HEK293 (cell line): ENCODE measurements around the gene SLIT1.

Experiments used
- ZNF274 ChIP-seq, 2 experiments: fragments of 200-500 bp in 1 of 2; fragments of 450-650 bp in 1 of 2; sonication (Bioruptor generic) in 1 of 2; formaldehyde crosslinking in 1 of 2; IDR thresholded peaks; 2 replicates each; pipeline versions ENCODE4 v1.5.1 to v1.6.1; 2014 to 2016; ENCODE audit warnings: borderline replicate concordance in 1 of 2, inconsistent platforms in 1 of 2, low read length in 1 of 2, missing biosample characterization in 1 of 2, missing genetic modification characterization in 1 of 2
- ZNF335 ChIP-seq: fragments of 450-650 bp; formaldehyde crosslinking; conservative IDR thresholded peaks from 2 replicates; pipeline ENCODE4 v1.5.1; 2016; ENCODE audit warnings: missing biosample characterization, missing genetic modification characterization
- ZNF664 ChIP-seq: fragments of 450-650 bp; formaldehyde crosslinking; IDR thresholded peaks from 2 replicates; pipeline ENCODE4 v1.5.1; 2016; ENCODE audit warnings: missing biosample characterization, missing genetic modification characterization
- TF ChIP-seq, protein P1 (sequence below): fragments of 450-650 bp; formaldehyde crosslinking; IDR thresholded peaks from 2 replicates; pipeline ENCODE4 v1.5.1; 2016; ENCODE audit warnings: missing biosample characterization, missing genetic modification characterization

DNA sequence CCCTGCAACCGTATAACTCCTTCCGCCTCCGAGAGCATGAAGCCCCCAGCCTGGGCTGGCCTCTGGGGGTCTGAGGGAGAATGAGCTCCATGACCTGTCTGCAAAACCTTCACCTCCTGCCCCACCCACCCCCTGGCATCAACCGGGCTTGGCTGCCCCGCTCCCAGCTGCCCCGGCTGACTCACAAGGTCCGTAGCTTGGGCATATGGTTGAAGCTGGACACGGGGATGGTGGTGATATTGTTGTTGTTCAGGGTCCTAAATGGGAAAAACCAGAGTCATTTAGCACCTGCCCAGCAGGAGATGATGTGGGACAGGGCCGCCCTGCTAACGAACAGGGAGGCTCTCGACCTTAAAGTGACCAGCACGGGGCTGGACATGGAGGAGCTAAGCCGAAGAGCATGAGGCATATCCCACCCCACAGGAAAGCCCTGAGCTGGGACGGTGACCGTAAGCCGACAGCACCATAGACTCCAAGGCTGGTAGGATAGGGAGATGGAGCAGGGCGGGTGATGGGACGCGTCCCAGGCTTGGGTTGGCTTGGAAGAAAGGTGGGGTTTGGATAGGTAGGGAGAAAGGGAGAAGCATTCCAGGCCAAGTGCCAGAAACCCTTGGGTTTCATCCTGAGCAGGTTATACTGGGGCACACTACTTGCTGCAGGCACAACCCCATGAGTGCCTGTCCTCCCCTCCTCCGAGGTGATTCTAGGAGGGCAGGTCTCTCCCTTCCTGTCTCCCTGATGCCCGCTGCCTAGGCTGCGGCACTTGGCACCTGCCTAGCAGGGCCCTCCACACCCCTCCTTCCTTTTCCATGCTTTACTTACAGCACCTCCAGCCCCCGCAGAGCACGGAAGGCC lies 121.5 kb downstream of the SLIT1 start:
- TF ChIP-seq, protein P1, sequence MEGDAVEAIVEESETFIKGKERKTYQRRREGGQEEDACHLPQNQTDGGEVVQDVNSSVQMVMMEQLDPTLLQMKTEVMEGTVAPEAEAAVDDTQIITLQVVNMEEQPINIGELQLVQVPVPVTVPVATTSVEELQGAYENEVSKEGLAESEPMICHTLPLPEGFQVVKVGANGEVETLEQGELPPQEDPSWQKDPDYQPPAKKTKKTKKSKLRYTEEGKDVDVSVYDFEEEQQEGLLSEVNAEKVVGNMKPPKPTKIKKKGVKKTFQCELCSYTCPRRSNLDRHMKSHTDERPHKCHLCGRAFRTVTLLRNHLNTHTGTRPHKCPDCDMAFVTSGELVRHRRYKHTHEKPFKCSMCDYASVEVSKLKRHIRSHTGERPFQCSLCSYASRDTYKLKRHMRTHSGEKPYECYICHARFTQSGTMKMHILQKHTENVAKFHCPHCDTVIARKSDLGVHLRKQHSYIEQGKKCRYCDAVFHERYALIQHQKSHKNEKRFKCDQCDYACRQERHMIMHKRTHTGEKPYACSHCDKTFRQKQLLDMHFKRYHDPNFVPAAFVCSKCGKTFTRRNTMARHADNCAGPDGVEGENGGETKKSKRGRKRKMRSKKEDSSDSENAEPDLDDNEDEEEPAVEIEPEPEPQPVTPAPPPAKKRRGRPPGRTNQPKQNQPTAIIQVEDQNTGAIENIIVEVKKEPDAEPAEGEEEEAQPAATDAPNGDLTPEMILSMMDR (tag by site-specific recombination): no peak
- TF ChIP-seq ZNF664 (tag by site-specific recombination) (no peak), ZNF335 (tag by site-specific recombination) (no peak), ZNF274 (IDR thresholded peaks at IDR 0.05; ENCODE audit: low read length) (no peak), ZNF274 (tag by site-specific recombination; IDR thresholded peaks at IDR 0.05; ENCODE audit: borderline replicate concordance) (no peak)
